Measurements from ENCODE around the gene GINS2.

DNA sequence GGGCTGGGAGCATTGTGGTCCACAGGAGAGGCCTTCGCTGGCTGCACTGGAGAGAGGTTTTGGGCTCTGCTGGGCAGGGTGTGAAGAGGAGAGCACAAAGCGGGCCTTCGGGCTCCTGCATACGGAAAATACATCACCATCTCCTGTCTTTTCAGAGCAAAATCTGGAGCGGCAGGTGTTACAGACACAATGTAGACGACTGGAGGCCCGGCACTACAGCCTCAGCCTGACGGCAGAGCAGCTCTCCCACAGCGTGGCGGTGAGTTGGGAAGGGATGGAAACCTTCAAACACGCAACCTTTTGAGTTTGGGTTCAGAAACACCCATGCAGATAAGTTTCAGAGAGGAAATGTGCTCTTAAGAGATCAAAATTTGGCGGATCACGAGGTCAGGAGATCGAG lies 17.9 kb downstream of the GINS2 start:
- TF ChIP-seq, protein P1, sequence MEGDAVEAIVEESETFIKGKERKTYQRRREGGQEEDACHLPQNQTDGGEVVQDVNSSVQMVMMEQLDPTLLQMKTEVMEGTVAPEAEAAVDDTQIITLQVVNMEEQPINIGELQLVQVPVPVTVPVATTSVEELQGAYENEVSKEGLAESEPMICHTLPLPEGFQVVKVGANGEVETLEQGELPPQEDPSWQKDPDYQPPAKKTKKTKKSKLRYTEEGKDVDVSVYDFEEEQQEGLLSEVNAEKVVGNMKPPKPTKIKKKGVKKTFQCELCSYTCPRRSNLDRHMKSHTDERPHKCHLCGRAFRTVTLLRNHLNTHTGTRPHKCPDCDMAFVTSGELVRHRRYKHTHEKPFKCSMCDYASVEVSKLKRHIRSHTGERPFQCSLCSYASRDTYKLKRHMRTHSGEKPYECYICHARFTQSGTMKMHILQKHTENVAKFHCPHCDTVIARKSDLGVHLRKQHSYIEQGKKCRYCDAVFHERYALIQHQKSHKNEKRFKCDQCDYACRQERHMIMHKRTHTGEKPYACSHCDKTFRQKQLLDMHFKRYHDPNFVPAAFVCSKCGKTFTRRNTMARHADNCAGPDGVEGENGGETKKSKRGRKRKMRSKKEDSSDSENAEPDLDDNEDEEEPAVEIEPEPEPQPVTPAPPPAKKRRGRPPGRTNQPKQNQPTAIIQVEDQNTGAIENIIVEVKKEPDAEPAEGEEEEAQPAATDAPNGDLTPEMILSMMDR (conservative IDR thresholded peaks at IDR 0.05 in 1 of 2, IDR thresholded peaks at IDR 0.05 in 1 of 2; ENCODE audit: low read depth in 1 of 2, low read length in 2 of 2), result no peak
- TF ChIP-seq EZH2 (IDR thresholded peaks at IDR 0.05; ENCODE audit: low read length, missing control alignments), result no peak

Measured in fibroblast of lung (primary cell).